Uterus (tissue), 2 donors: ENCODE results near the gene OR51A4.

Experiments
- CTCF ChIP-seq, 4 experiments: fragments of 200-600 bp in 2 of 4; fragments of 450-650 bp in 2 of 4; sonication (generic) in 2 of 4; IDR thresholded peaks; one replicate each; pipeline ENCODE4 v1.5.1; 2016 to 2019; ENCODE audit warnings: antibody characterized with exemption in 4 of 4, mild to moderate bottlenecking in 2 of 4, moderate library complexity in 1 of 4
- POLR2A ChIP-seq, 2 donors: fragments of 450-650 bp; IDR thresholded peaks; one replicate each; pipeline ENCODE4 v1.6.1; 2016; ENCODE audit warnings: antibody characterized with exemption in 2 of 2, mild to moderate bottlenecking in 1 of 2, moderate library complexity in 1 of 2

- TF ChIP-seq CTCF (IDR thresholded peaks at IDR 0.05) = no peak
- no peak for TF ChIP-seq POLR2A (IDR thresholded peaks at IDR 0.05)
These were observed 30.8 kb downstream of the OR51A4 start for GRCh38 chr11:4916581-4916980.
